Activated T-helper 1 cell treated with anti-CD3 and anti-CD28 coated beads, Interleukin-2, amount 50 U/mL, for 16 hours (primary cell): ENCODE results near the gene ASMTL.
"Not testable (repeated sequence)": the region's sequence is repeated elsewhere in the genome, so short reads cannot be mapped to it uniquely, and the experiment has no call there.

ENCODE experiments used
- DNase-seq, 2 donors: peaks; one replicate each; pipeline ENCODE4 v3.0.0-alpha.2; 2020; ENCODE audit warnings: low read depth in 1 of 2, low spot score in 1 of 2

The ASMTL gene

DNA sequence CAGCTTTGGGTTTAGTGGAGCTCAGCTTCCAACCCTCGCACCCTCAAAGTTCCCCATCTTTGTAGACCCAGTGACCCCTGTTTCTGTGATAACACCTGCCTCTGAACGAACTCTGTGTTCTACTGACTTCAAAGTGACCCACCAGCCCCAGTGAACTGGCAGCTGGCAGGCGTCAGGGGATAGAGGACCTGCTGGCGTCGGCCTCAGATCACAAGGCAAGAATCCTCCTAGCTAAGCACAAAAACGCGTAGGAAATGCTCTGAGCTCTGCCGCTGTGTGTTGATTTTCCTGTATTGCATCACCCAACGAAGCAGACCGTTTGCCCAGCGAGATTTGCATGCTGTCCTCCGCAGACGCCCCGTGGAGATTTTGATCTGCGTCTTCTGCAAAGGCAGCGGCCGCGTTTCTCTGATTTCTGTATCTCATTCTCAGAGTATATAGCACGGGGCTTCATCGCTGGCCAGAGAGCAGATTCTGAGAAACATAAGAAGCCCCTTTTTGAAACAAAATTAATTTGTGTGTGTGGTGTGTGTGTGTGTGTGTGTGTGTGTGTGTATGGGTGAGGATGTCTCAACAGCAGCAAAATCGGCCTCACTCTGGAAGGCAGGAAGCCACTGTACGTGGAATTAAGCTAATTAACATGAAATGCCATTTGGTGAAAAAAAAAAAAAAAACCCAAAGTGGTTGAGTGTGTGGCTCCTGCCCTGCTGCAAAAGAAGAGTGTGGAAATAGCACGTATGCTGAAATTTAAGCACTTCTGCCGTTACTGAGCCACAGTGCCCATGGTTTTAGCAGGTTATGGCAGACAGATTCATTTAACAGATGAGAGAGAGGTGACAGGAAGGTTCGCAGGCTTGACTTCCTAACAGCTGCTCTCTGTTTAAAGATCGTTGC, 29.2 kb upstream of the ASMTL start:
- DNase-seq = peak; percentile 41 to 59

DNA sequence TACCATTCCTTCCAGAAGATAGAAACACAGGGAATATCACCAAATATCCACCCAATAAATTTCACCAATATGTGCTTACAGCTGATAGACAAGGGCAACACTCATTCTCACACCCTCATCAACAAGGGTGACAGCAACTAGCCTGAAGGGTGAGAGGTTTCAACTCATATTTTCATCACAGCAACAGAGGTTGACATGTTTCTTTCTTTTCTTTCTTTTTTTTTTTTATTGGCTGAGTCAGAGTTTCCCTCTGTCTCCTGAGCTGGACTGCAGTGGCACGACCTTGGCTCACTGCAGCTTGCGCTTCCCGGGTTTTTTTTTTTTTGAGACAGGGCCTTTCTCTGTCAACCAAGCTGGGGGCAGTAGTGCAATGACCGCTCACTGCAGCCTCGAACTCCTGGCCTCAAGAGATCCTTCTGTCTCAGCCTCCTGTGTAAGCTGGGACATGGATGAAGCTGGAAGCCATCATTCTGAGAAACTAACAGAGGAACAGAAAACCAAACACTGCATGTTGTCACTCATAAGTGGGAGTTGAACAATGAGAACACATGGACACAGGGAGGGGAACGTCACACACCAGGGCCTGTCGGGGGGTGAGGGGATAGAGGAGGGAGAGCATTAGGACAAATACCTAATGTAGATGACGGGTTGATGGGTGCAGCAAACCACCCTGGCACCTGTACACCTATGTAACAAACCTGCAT, 27.5 kb upstream of the ASMTL start:
- DNase-seq = no peak

DNA sequence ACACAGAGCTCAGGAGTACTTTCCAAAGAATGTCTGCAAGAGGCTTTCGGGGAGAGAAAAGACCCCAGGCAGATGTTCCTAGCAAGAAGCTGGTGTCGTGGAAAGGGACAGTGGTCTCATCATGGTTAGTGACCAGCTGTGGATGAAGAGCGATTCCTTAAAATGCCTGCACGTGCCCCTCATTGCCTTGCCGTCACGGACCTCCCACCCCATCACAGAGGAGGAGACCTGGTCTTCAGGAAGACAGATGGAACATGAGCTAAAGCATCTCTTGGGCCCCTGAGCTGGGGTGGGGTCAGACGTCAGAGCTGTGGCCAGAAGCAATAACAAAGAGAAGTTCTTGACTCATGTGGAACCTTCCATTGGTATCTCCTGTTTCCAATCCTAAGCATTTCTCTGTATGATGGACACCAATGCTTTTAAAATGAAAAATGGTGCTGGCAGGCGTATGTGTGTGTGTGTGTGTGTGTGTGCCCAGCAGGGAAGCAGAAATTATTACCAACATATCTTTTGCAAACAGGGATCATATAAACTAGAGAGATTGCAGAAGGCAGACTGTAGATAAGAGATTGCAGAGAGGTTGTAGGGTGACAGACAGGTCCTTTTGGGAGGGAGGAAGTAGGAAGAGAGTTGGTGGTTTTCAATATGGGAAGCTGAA, 25.2 kb upstream of the ASMTL start:
- no peak for DNase-seq

DNA sequence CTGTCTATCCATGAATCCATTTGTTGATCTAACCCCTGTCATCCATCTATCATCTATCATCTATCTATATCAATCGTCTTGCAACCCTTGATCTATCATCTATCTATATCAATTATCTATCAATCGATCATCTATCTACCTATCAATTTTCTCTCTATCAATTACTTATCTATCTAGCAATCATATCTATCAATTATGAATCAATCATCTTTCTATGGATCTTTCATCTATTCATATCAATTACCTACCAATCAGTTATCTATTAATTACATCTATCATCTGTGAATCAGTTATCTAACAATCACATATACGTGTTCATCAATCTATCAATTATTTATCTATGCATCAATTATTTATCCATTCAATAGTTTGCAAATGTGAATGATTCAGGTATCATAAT, 24.5 kb upstream of the ASMTL start:
- DNase-seq = no peak

DNA sequence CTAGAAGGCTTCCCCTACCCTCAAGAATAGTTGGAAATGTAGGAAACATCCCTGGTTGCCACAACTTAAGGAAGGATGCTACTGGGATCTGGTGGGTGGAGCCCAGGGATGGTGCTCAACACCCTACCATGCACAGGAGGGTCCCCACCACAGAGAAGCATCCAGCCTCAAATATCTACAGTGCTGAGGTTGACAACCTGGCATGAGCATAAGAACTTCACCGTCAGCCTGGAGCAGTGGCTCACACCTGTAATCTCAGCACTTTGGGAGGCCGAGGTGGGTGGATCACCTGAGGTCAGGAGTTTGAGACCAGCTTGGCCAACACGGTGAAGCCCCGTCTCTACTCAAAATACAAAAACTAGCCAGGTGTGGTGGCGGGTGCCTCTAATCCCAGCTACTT, 24.0 kb upstream of the ASMTL start:
- DNase-seq = no peak

DNA sequence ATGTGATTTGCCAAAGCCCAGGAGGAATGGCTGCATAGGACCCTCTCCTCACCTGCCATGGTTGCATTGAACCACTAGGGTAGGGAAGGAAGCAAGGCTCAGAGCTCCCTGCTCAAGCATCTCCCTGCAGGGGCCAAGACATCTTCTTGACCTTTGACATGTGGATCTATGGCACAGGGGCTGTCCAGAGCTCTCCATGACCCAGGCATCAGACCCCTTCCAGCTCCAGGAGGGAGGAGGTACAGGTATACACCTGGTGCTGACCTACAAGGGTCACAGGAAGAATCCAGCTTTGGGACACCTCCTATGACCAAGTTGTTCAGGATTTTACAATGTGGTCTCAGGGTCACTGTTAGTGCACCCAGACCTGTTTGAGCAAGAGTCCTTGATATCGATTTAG, 23.2 kb upstream of the ASMTL start:
- no peak for DNase-seq

DNA sequence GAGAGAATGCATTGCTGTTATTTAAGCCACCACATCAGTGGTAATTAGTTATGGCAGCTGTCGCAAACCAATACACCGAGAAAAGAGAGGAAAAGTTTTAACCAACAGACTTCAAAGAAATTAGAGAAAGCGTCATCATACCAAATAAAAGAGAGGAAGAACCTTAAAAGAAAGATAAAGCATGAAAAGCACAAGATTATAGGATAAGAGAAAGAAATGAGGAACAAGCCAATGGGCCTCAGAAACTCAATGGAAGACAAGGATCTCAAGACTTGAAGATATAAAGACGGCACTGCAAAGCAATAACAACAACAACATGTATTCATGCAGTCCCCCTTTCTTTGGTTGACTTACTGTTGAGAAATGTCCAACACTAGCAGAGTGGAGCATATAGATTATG, 22.8 kb upstream of the ASMTL start:
- no peak for DNase-seq

DNA sequence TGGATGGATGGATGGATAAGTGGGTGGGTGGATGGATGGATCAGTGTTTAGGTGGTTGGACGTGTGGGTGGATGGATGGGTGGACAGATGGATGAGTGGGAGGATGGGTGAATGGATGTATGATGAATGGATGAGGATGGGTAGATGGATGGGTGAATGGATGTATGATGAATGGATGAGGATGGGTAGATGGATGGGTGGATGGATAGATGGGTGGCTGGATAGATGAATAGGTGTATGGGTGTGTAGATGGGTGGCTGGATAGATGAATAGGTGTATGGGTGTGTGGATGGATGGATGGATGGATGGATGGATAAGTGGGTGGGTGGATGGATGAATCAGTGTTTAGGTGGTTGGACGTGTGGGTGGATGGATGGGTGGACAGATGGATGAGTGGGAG, 21.9 kb upstream of the ASMTL start:
- not testable (repeated sequence) for DNase-seq

DNA sequence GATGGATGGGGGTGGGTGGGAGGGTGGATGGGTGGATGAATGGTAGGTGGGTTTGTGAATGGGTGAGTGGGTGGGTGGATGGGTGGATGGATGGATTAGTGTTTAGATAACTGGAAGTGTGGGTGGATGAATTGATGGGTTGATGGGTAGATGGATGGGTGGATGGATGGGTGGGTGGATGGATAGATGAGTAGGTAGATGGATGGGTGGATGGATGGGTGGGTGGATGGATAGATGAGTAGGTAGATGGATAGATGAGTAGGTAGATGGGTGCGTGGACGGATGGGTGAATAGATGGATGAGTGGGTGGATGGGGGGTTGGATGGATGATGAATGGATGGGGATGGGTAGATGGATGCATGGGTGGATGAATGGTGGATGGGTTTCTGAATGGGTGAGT, 20.3 kb upstream of the ASMTL start:
- DNase-seq = no peak

DNA sequence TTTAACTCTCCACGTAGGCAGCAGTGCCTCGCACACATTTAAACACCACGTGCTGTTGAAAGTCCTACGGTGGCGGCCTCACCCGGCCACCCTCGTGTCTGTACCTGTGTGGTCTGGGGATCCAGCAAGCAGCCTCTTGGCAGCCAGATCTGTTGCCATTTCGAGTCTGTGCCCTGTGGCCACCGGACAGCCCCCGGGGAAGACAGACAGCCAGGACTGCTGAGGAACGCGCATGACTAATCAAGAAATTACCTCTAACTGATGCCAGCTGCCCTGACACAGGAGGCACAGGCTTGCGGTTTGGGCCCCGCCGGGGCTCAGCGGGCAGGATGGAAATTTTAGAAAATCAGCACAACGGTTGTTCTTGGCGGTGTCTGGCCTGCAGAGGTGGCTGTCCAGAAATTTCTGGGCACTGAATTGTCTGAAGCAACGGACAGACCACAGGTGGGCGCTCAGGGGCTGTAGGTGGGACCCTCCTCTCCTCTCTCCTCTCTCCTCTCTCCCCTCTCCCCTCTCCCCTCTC, 15.6 kb upstream of the ASMTL start:
- peak; percentile 49 to 68 for DNase-seq

DNA sequence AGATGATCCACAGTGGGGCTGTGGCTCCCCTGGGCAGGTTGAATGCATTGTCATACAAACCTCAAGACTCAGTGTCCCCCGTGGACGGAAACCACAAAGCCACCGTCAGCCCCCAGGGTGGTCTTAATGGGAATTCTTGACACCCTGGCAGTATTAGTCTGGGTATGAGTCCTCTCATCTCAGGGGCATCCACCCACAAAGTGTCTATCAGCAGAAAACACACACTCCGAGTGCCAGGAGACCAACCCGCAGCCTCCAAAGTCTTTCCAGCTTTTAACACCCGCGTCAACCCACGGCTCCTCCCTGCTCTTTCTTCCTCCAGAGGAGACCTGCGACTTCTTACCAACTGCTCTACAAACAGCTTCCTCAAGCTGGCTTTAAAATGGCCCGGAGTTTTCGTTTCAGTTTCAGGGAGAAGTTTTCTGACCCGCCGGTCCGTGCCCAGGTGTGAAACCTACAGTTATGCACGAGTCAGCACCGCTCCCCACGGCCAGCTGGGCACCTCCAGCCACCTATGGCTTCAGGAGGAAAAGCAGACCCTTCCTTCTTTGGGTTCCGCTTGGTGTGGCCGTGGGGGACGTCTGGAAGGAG, 14.4 kb upstream of the ASMTL start:
- no peak for DNase-seq

DNA sequence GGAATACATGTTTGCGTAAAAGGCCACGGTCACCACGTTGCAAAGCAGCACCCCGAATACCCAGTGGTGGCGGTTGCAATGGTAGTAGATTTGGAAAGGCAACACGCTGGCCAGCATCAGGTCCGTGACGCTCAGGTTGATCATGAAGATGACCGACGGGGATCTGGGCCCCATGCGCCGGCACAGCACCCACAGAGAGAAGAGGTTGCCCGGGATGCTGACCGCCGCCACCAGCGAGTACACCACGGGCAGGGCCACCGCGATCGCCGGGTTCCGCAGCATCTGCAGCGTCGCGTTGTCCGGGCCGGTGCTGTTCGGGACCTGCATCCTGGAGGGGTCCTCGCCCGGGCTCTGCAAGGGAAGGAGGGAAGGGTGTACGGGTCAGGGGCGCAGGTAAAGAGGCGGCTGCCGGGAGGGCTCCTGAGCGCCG, 13.5 kb upstream of the ASMTL start:
- DNase-seq = no peak

DNA sequence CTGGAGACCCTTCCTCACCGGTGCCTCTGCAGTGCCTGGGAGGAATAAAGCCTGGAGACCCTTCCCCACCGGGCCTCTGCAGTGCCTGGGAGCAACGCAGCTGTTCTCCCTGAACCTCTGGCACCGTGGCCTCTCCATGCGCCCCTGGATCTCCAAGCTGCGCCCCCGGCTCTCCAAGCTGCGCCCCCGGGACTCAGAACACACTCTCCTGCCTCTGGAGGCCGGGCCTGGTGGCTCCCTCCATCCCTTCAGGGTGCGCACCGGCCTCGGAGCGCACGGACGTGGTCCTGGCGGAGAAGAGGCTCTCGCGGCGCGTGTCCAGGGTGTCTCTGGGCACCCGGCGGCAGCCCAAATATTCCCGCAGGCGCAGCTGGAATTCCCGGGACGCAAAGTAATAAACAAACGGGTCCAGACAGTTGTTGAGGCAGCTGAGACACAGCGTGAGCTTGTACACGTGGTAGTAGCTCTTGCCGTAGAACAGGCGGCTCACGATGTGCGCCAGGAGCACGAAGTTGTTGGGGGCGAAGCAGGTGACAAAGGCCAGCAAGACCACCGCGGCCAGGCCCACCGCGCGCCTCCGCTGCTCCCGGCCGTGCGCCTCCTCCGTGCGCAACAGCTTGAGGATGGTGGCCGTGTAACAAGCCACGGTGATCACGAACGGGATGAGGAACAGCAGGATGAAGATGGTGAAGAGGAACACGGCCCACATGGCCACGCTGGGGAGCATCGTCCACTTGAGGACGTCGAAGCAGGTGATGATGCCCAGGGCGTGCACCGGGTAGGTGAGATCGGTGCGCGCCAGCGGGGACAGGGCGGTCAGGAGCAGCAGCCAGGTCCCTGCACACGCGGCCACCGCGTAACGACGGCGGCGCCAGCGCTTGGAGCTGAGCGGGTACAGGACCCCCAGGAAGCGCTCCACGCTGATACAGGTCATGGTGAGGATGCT, 12.8 kb upstream of the ASMTL start:
- no peak for DNase-seq

DNA sequence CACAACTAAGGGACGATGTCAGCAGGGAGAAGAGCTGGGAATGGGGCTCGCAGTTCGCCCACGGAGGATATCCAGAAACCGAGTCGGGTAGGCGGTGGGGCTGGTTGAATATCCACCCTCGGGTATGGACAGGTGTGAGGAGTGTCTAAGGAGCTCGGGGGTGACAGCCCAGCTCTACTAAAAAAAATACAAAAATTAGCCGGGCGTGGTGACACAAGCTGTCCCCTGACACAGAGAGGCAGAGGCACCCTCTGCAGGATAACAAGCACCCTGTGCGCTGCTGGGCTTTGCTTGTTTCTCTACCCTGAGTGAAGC, 12.2 kb upstream of the ASMTL start:
- no peak for DNase-seq

DNA sequence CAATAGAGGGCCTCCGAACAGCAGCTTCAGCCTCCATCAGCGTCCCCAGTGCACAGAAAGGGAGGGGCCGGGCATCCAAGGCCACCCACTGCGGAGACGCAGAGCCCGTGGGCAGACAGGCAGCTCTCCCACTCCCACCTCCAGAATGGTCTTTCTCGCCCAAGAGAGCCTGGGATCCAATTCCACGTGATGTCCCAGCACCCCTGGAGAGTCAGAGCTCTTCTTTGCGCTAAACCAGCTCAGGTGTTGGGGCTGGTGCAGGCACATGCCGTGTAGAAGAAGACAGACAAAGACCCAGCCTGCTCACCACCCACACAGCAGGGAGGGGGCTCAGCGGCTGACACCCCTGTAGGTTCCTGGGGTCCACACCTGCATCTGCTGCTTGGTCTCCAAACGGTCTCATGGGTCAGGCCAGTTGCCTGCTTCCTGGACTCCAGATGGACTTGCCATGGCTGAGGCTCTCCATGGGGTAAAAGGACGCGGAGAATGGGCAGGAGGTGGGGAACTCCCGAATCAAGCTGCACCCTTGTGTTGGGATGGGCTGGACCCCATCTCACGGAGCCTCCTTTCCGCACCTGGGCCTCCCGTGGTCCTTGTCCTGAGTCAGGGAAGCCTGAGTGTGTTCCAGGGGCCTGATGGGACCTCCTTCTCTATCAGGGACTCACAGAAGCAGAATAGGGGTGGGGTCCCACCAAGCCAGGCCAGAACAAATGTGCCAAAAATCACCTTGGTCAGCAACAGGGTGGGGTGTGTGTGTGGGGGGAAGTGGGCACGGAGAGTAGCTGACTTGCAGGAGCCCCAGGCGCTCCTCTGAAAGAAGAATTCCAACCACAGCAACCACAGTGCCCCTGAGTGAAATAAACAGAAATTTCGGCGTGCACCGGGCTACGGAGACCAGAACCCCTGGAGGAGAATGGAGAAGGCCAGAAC, 11.6 kb upstream of the ASMTL start:
- no peak for DNase-seq

DNA sequence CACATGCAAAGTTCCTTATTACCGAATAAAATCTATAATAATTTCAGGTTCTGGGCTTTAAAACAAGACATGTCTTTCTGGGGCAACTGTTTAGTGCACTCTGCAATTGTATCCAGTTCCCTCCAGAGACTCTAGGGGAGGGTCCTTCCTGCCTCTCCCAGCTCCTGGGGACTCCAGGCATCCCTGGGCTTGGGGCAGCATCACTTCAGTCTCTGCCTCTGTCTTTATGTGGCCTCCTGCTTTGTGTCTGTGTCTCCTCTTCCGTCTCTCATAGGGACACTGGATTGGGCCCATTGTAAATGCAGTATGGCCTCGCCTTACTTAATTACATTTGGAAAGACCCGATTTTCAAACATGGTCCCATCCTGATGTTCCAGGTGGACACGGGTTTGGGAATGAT, 10.9 kb upstream of the ASMTL start:
- DNase-seq = no peak

DNA sequence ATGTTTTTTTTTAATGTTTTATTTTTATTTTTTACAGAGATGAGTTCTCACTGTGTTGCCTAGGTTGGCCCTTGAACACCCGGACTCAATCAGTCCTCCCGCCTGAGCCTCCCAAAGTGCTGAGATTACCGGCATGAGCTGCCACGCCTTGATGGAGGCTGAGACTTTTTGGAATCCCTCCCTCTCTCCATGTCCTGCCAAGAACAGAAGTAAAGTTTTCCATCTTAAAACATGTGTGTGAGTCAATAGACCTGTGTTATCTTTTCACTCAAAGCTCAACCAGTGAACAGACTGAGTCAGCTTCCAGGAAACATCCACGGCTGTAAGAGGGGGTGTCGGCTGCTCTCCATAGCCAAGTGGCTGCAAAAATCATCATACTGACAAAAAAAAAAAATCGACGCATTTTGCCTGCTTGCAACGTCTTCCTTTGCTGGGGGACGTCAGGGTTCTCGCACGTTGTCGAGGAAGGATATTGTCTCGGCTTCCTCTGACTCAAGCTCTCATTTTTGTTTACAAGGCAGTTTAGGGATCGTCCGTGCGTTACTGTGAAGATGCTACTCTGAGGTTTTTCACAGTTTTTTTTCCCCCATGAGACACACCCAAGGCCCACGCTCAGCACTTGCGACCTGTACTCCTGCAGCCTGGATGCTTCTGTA, 10.0 kb upstream of the ASMTL start:
- peak; percentile 35 to 61 for DNase-seq

DNA sequence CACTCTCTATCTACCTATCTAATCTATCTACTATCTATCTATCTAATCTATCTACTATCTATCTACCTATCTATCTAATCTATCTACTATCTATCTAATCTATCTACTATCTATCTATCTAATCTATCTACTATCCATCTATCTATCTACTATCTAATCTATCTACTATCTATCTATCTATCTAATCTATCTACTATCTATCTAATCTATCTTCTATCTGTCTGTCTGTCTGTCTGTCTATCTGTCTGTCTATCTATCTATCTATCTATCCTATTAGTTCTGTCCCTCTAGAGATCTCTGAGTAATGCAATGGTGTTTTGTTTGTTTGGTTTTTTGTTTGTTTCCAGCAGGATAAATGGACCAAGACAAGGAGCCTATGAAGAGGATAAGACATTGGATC, 9.4 kb upstream of the ASMTL start:
- DNase-seq = no peak

DNA sequence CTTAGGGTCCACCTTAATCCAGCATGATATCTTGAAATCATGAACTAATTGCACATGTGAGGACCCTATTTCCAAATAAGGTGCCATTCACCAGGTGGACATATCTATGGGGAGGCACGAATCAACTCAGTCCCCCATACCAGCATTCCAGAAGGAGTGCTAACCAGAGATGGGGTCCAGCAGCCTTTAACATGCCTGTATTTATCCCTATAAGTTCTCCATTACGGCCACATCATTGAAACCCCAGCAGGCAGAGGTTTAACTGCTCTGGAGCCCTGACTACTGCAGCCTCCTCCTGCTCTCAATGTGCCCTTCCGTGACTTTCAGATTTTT, 3.2 kb upstream of the ASMTL start:
- DNase-seq = no peak
